Activated naive CD4-positive, alpha-beta T cell treated with anti-CD3 and anti-CD28 coated beads for 36 hours (primary cell): ENCODE results near the gene BIN1. TPM values are rescaled to one million over a fixed set of nuclear protein-coding genes. Genes with fewer than 3 reads are reported as not detected.

Experiments used
- CTCF ChIA-PET: fragments of 350-600 bp; sonication (Branson Sonifier 250); formaldehyde crosslinking; loops from one replicate; lab custom pipeline; 2021; ENCODE audit warnings: antibody characterized with exemption; lab: Charles Lee
- DNase-seq: peaks from one replicate; pipeline ENCODE4 v3.0.0-alpha.2; 2020
- H3K27ac Mint-ChIP-seq: one replicate; pipeline ENCODE4 v1.8.0; 2021; ENCODE audit warnings: mild to moderate bottlenecking, mixed read lengths
- H3K27me3 Mint-ChIP-seq: one replicate; pipeline ENCODE4 v1.8.0; 2021; ENCODE audit warnings: low read depth, mixed read lengths
- H3K36me3 Mint-ChIP-seq: one replicate; pipeline ENCODE4 v1.8.0; 2021; ENCODE audit warnings: low read depth, mixed read lengths
- H3K4me1 Mint-ChIP-seq: one replicate; pipeline ENCODE4 v1.8.0; 2021; ENCODE audit warnings: low read depth, mixed read lengths
- H3K4me3 Mint-ChIP-seq: one replicate; pipeline ENCODE4 v1.8.0; 2021; ENCODE audit warnings: mild to moderate bottlenecking, moderate library complexity, mixed read lengths
- H3K9me3 Mint-ChIP-seq: one replicate; pipeline ENCODE4 v1.8.0; 2021; ENCODE audit warnings: mixed read lengths
- intact Hi-C: fragments of 100-400 bp; cut with micrococcal nuclease; formaldehyde crosslinking; loops from one replicate; pipeline ENCODE4 v1.15.1; 2023
- total RNA-seq, 2 experiments: library from RNA; stranded (reverse); gene quantifications; one replicate each; pipeline ENCODE4 v1.2.3, GENCODE V29; 2021

BIN1 gene
- total RNA-seq, 2 experiments from 2014 or later: 50.4 to 51.1 TPM

DNA sequence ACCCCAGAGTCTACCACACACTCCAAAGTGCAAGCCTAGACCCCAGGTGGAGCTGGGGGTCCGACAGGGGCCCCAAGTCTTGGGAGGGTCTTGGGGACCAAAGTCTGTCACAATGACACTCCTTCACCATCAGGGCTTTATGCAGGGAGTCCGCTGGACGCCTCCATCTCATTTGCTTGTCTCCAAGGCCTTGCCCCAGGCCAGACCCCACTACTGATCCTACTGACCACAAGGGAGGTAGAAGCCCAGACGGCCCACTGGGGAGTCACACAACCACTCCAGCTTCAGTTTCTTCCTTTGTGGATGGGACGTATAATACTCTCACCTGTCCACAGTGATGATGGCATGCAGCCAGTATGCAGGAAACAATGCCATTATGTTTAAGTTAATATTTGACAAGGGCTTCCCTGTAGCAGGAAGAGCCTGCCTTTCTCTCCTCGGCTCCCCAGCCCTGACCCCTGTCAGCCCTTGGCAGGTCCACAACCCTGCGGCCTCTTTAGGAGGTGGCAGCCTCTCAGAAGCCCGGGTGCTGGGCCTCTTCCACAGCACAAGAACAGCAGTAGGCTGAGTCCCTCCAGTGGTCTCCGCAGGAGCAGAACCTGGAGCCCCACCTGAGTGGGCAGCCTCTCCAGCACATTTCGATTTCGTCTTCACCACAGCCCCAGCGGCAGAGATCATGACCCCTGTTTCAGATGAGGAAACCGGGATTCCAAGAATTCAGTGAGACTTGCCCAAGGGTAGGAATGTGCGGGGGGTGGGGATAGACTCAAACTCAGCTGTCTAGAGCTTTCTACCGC, 6.5 kb downstream of the BIN1 start:
- no peak for DNase-seq
- intact Hi-C loops: no loop called here
- H3K27ac Mint-ChIP-seq: no peak overlapping the region
- CTCF ChIA-PET: interaction anchor here (1.6 kb wide), 1 partner anchor 33 kb away, joined by 4 read pairs; no protein-coding TSS in a partner anchor
- H3K4me1 Mint-ChIP-seq: no peaks in the 10 kb centered on the region
- H3K27me3 Mint-ChIP-seq: peaks cover 6% of the 10 kb centered on the region
- H3K36me3 Mint-ChIP-seq: no peaks in the 10 kb centered on the region
- no peak overlapping the region for H3K4me3 Mint-ChIP-seq
- no peaks in the 10 kb centered on the region for H3K9me3 Mint-ChIP-seq

- CTCF ChIA-PET: interaction anchor here (0.5 kb wide), 1 partner anchor 155 kb away, joined by 3 read pairs; no protein-coding TSS in a partner anchor
- H3K27me3 Mint-ChIP-seq: no peaks in the 10 kb centered on the region
- no peaks in the 10 kb centered on the region for H3K36me3 Mint-ChIP-seq
- DNase-seq: no peak
- H3K4me1 Mint-ChIP-seq: no peaks in the 10 kb centered on the region
- intact Hi-C loops: no loop called here
- H3K9me3 Mint-ChIP-seq: no peaks in the 10 kb centered on the region
- H3K4me3 Mint-ChIP-seq: no peak overlapping the region
- no peak overlapping the region for H3K27ac Mint-ChIP-seq
These were observed 8.2 kb downstream of the BIN1 start for GRCh38 chr2:127098711-127099110.

DNA sequence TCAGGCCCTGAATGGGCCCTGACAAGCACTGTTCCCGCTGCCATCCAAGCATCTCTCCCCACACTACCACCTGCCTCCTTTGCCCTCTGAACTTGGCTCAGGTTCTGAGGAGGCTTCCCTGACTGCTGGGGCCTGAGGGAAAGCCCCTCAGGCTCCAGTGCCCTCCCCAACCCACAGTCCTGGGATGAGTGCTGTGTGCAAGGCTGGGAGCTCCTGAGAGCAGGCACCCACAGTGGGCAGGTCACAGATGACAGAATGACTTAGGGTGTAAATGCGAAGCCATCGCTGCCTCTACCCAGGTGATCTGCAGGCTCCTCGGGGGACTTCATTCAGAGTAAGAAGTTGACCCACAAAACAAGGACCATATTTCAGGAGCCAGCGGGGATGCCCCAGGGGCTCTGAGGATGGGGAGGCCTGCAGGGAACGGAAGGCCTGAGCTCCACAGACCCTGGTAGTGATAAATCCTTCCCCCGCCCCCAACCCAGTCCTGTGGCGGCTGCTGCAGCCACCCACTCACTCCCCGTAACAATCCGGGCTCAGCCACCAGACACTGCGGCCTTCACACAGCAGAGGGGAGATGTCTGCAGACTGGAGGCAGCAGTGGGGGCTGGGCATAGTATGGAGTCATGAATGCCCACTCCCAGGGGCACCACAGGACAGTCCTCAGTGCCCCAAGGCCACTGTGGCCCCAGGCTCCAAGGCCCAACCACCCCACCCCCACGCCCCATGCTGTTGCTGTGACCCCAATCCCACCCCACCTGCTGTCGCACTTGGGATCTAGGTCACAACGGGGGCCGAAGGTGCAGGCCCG, 8.9 kb downstream of the BIN1 start:
- CTCF ChIA-PET: interaction anchor here (0.5 kb wide), 1 partner anchor 156 kb away, joined by 3 read pairs; no protein-coding TSS in a partner anchor
- intact Hi-C loops: no loop called here
- DNase-seq: no peak
- H3K4me3 Mint-ChIP-seq: no peak overlapping the region
- H3K27me3 Mint-ChIP-seq: no peaks in the 10 kb centered on the region
- no peaks in the 10 kb centered on the region for H3K9me3 Mint-ChIP-seq
- no peaks in the 10 kb centered on the region for H3K4me1 Mint-ChIP-seq
- no peaks in the 10 kb centered on the region for H3K36me3 Mint-ChIP-seq
- H3K27ac Mint-ChIP-seq: no peak overlapping the region

DNA sequence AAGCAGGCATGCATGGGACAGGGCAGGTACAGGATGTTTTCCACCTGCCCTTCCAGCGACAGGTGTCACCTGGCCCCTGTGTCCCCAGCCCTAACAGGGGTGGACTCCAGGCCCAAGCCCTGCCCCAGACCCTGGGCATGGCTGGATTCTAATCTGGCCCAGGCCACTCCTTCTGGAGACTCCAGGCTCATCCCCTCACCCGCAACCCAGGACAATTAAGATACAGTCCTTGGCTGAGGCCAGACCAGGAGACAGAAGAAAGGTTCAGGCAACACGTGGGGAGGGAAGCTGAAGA, 9.5 kb downstream of the BIN1 start:
- no peaks in the 10 kb centered on the region for H3K4me1 Mint-ChIP-seq
- CTCF ChIA-PET: no interaction called here

DNA sequence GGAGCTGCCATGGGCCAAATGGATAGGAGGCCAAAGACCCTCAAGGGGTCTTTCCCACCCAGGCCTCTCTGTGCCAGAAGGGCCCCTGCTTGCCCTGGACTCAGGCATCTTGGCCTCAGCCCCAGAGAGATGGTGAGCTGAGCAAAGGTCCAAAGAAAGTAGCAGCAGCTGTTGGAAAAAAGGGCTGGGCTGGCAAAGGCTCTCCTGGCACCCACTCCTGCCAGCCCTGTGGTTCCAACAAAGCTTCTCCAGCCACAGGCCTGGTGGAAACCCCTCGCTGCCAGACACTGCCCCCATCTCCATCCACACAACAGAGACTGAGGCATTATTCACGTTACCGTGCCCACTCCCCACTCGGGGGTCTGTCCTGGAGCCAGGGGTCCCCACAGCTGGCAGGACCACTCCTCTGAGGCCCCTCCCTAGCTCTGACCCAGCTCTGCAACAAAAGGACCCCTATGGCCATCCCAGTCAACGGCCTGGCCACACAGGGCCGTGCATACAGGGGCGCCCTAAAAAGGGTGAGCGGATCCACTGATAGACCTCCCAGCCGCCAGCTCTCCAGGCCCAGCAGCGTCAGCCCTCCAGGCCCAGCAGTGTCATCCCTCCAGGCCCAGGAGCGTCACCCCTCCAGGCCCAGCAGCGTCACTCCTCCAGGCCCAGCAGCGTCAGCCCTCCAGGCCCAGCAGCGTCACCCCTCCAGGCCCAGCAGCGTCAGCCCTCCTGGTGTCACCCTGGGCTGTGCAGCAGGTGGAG, 10.1 kb downstream of the BIN1 start:
- no peak for DNase-seq
- no peaks in the 10 kb centered on the region for H3K36me3 Mint-ChIP-seq
- H3K4me3 Mint-ChIP-seq: no peak overlapping the region
- CTCF ChIA-PET: interaction anchor here (1.0 kb wide), 1 partner anchor 29 kb away, joined by 3 read pairs; no protein-coding TSS in a partner anchor
- no peaks in the 10 kb centered on the region for H3K4me1 Mint-ChIP-seq
- H3K27me3 Mint-ChIP-seq: no peaks in the 10 kb centered on the region
- intact Hi-C loops: no loop called here
- no peak overlapping the region for H3K27ac Mint-ChIP-seq
- H3K9me3 Mint-ChIP-seq: no peaks in the 10 kb centered on the region

More for the DNA sequence above, 9.5 kb downstream of the BIN1 start:
- H3K27ac Mint-ChIP-seq: no peak overlapping the region
- no peaks in the 10 kb centered on the region for H3K27me3 Mint-ChIP-seq
- H3K9me3 Mint-ChIP-seq: no peaks in the 10 kb centered on the region
- no peak overlapping the region for H3K4me3 Mint-ChIP-seq
- no peak for DNase-seq
- intact Hi-C loops: no loop called here
- no peaks in the 10 kb centered on the region for H3K36me3 Mint-ChIP-seq

- DNase-seq: no peak
- no peak overlapping the region for H3K27ac Mint-ChIP-seq
These were observed 10.7 kb downstream of the BIN1 start for GRCh38 chr2:127096280-127096679.

DNA sequence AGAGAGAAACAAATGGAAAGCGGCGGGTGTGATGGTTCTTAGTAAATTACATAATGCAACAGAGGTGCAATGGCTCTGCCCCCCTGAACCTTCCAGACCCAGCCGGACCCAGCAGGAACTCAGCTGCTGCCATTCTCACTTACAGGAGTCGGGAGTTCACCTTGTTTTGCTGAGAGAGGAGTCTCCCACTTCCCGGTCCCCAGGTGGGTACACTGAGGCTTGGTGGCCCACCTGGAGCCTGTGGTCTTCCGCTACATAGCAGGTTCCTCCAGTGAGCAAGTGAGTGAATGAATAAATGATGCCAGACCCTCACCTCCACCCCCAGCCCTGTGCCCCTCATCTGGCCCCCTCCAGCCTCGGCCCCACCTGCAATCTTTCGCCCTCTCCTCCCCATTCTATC, 11.2 kb downstream of the BIN1 start:
- no peak for DNase-seq
- Mint-ChIP-seq H3K4me1 (no peaks in the 10 kb centered on the region), H3K27ac (no peak overlapping the region), H3K36me3 (no peaks in the 10 kb centered on the region), H3K27me3 (no peaks in the 10 kb centered on the region), H3K4me3 (no peak overlapping the region), H3K9me3 (no peaks in the 10 kb centered on the region)
- intact Hi-C loops: no loop called here
- CTCF ChIA-PET: interaction anchor here (0.6 to 1.0 kb wide), 3 partner anchors 13 to 28 kb away, joined by 3 read pairs; no protein-coding TSS in a partner anchor

More at GRCh38 chr2:127096280-127096679, 10.7 kb downstream of the BIN1 start:
- Mint-ChIP-seq H3K36me3 (no peaks in the 10 kb centered on the region), H3K9me3 (no peaks in the 10 kb centered on the region), H3K4me3 (no peak overlapping the region), H3K27me3 (no peaks in the 10 kb centered on the region), H3K4me1 (no peaks in the 10 kb centered on the region)
- CTCF ChIA-PET: interaction anchor here (0.6 to 1.0 kb wide), 3 partner anchors 13 to 29 kb away, joined by 3 read pairs; no protein-coding TSS in a partner anchor
- intact Hi-C loops: no loop called here

DNA sequence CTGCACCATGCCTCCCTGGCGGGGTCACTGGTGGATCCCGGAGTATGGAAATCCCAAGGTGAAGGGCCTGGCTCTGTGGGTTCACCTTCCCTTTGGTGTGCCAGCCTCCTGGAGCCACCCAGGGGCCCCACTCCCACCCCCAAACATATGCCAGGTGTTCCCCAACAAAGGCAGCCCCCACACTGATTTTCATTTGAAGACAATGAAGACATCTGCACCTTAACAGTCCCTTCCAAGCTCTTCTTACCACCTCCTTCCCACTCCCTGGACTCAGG, 11.7 kb downstream of the BIN1 start:
- intact Hi-C loops: no loop called here
- CTCF ChIA-PET: no interaction called here
- Mint-ChIP-seq H3K9me3 (no peaks in the 10 kb centered on the region), H3K36me3 (no peaks in the 10 kb centered on the region), H3K4me1 (no peaks in the 10 kb centered on the region), H3K27me3 (no peaks in the 10 kb centered on the region), H3K27ac (no peak overlapping the region), H3K4me3 (no peak overlapping the region)
- DNase-seq: no peak

DNA sequence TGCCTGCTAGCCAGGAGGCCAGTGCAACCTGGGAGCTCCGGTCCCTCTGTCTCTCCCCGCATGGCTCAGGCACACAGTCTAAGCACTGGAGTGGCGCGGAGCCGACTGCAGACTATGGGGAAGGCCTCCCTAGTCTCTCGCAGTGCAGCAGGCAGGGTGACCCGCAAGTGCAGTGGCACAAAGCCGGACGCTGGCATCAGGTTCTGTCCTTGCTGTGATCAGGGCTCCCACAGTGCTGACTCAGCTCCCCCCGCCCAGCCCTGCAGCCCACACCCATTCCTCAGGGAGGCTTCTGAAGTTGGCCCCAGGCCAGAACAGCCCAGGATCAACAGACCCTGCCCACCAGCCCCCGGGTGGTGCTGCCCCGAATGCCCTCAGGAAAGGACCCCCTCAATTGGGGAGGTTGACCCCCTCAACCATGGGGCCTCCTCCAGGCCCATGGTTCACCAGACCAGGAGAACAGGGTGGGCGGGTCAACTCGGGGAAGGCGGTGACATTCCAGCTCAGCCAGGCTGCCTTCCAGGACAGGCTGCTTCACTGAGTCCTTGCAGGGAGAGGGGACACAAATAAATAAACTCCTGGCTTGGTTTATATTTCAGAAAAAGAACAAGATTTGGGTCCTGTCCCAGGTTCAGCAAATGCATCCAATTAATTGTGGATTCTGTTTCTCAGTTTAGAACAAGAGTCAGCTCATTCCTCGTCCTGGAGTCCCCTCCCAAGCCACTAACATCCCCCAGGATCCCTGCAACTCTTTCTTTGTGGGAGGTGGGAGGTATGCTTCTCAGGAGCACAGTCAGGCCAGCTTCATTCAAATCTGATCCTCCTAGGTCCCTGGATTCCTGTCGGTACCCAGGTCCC, 12.2 kb downstream of the BIN1 start:
- Mint-ChIP-seq H3K36me3 (no peaks in the 10 kb centered on the region), H3K27me3 (no peaks in the 10 kb centered on the region), H3K9me3 (no peaks in the 10 kb centered on the region), H3K4me3 (no peak overlapping the region), H3K27ac (no peak overlapping the region), H3K4me1 (no peaks in the 10 kb centered on the region)
- no peak for DNase-seq
- intact Hi-C loops: no loop called here
- CTCF ChIA-PET: no interaction called here

DNA sequence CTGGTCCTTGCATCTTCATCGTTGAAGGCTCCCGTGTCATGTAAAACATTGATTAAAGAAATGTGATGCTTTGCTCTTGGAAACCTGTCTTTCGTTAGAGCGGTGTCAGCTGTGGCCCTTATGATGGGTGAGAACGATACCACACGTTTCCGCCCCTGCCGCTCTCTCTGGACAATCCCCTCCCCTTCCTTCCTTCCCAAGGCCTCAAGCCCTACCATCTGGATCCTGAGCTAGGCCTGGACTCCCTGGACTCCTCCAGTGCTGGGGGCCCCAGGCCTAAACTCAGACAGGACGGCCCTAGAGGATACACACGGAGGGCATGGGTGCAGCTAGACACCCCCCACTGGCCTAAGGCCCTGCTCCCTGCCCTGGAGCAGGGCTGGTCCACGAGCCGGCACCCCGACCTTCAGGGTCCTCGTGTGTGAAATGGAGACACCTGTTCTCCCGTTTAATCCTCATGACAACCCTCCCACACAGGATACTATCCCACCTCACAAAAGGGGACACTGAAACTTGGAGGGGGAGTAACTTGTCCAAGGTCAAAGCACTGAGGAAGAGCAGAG, 13.2 kb downstream of the BIN1 start:
- Mint-ChIP-seq H3K36me3 (no peaks in the 10 kb centered on the region), H3K27ac (no peak overlapping the region), H3K4me1 (no peaks in the 10 kb centered on the region), H3K4me3 (no peak overlapping the region), H3K27me3 (no peaks in the 10 kb centered on the region), H3K9me3 (no peaks in the 10 kb centered on the region)
- no peak for DNase-seq
- intact Hi-C loops: no loop called here
- CTCF ChIA-PET: no interaction called here

GRCh38 chr2:127092901-127093516, 13.9 kb downstream of the BIN1 start:
- no peak overlapping the region for H3K27ac Mint-ChIP-seq
- no peaks in the 10 kb centered on the region for H3K9me3 Mint-ChIP-seq
- H3K36me3 Mint-ChIP-seq: no peaks in the 10 kb centered on the region
- CTCF ChIA-PET: no interaction called here
- intact Hi-C loops: no loop called here
- DNase-seq: no peak
- no peaks in the 10 kb centered on the region for H3K27me3 Mint-ChIP-seq
- no peak overlapping the region for H3K4me3 Mint-ChIP-seq
- H3K4me1 Mint-ChIP-seq: no peaks in the 10 kb centered on the region
